ENCODE data around the gene MEIOC.
"Not testable (repeated sequence)": the region's sequence is repeated elsewhere in the genome, so short reads cannot be mapped to it uniquely, and the experiment has no call there.

The MEIOC gene

GRCh38 chr17:44645341-44645740 is 10.9 kb upstream of the MEIOC start:
- H3K27ac ChIP-seq = no peak overlapping the region
- DNase-seq (ENCODE audit: low read depth, low spot score) = no peak

- no peak for DNase-seq (ENCODE audit: low read depth, low spot score)
- H3K27ac ChIP-seq = no peak overlapping the region
Observed at GRCh38 chr17:44646280-44646679, 10.0 kb upstream of the MEIOC start.

GRCh38 chr17:44647736-44648135 is 8.5 kb upstream of the MEIOC start:
- no peak for DNase-seq (ENCODE audit: low read depth, low spot score)
- no peak overlapping the region for H3K27ac ChIP-seq

GRCh38 chr17:44648963-44649362 is 7.3 kb upstream of the MEIOC start:
- DNase-seq (ENCODE audit: low read depth, low spot score) = no peak
- H3K27ac ChIP-seq = no peak overlapping the region

GRCh38 chr17:44651228-44651627 is 5.0 kb upstream of the MEIOC start:
- no peak for DNase-seq (ENCODE audit: low read depth, low spot score)
- H3K27ac ChIP-seq = no peak overlapping the region

GRCh38 chr17:44652727-44653126 is 3.5 kb upstream of the MEIOC start:
- DNase-seq (ENCODE audit: low read depth, low spot score) = no peak
- no peak overlapping the region for H3K27ac ChIP-seq

- no peak for DNase-seq (ENCODE audit: low read depth, low spot score)
Observed at GRCh38 chr17:44653384-44653783, 2.9 kb upstream of the MEIOC start.

GRCh38 chr17:44653954-44654353 is 2.3 kb upstream of the MEIOC start:
- no peak overlapping the region for H3K27ac ChIP-seq
- DNase-seq (ENCODE audit: low read depth, low spot score) = no peak

More at GRCh38 chr17:44653384-44653783, 2.9 kb upstream of the MEIOC start:
- no peak overlapping the region for H3K27ac ChIP-seq

- no peak for DNase-seq (ENCODE audit: low read depth, low spot score)
- no peak overlapping the region for H3K27ac ChIP-seq
Observed at GRCh38 chr17:44661835-44662234, 5.6 kb downstream of the MEIOC start.

- H3K27ac ChIP-seq = no peak overlapping the region
- DNase-seq (ENCODE audit: low read depth, low spot score) = no peak
Observed at GRCh38 chr17:44663095-44663494, 6.8 kb downstream of the MEIOC start.

GRCh38 chr17:44664867-44665266 is 8.6 kb downstream of the MEIOC start:
- no peak for DNase-seq (ENCODE audit: low read depth, low spot score)
- no peak overlapping the region for H3K27ac ChIP-seq

GRCh38 chr17:44666006-44666405 is 9.7 kb downstream of the MEIOC start:
- H3K27ac ChIP-seq = no peak overlapping the region
- no peak for DNase-seq (ENCODE audit: low read depth, low spot score)

- no peak overlapping the region for H3K27ac ChIP-seq
- DNase-seq (ENCODE audit: low read depth, low spot score) = no peak
Observed at GRCh38 chr17:44672479-44673093, 16.3 kb downstream of the MEIOC start.

- DNase-seq (ENCODE audit: low read depth, low spot score) = no peak
Observed at GRCh38 chr17:44673893-44674292, 17.6 kb downstream of the MEIOC start.

GRCh38 chr17:44677136-44677535 is 20.9 kb downstream of the MEIOC start:
- H3K27ac ChIP-seq = no peak overlapping the region

More at GRCh38 chr17:44673893-44674292, 17.6 kb downstream of the MEIOC start:
- H3K27ac ChIP-seq = no peak overlapping the region

GRCh38 chr17:44683303-44683702 is 27.0 kb downstream of the MEIOC start:
- not testable (repeated sequence) for DNase-seq (ENCODE audit: low read depth, low spot score); H3K27ac ChIP-seq

More at GRCh38 chr17:44677136-44677535, 20.9 kb downstream of the MEIOC start:
- no peak for DNase-seq (ENCODE audit: low read depth, low spot score)

GRCh38 chr17:44687756-44688155 is 31.5 kb downstream of the MEIOC start:
- no peak for DNase-seq (ENCODE audit: low read depth, low spot score)
- H3K27ac ChIP-seq = no peak overlapping the region

GRCh38 chr17:44688200-44688599 is 31.9 kb downstream of the MEIOC start:
- no peak overlapping the region for H3K27ac ChIP-seq
- DNase-seq (ENCODE audit: low read depth, low spot score) = no peak

- H3K27ac ChIP-seq = peak overlapping the region; percentile 80
- DNase-seq (ENCODE audit: low read depth, low spot score) = no peak
Observed at GRCh38 chr17:44688675-44689476, 32.6 kb downstream of the MEIOC start.

- H3K27ac ChIP-seq = peak within 1 kb of the TSS; percentile 80
- DNase-seq (ENCODE audit: low read depth, low spot score) = peak; percentile 63
Observed at GRCh38 chr17:44689477-44690217, 33.4 kb downstream of the MEIOC start, which contains the start of gene CCDC43. Gene CCDC43 (minus strand): TSS chr17:44689776. CDS start chr17:44689753, 23 bp downstream.
